ENCODE measurements around the gene MTR.

MTR gene

GRCh38 chr1:236795035-236795756 lies at the start of gene MTR:
Gene MTR, plus strand, starts transcription at chr1:236795292. Its CDS starts 412 bp downstream, at chr1:236795704.
- peak; percentile 98 for DNase-seq

DNA sequence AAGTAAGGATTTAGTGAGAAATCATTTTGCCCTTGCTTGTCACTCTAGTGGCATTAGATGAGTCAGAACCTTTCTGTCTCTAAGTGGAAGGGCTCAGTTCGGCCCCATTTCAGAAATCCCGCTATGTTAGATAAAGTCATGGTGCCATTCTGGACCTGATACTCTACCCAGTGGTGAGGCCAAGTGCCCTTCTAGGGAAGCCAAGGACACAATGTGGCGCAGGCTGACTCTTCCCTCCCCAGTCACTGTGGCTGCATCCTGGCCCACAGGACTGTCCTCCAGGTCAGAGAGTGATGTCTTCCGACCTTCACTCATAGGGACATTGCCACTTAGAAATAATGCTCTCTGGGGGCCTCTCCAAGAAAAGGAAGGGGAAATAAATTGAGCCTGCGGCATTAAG lies 48.3 kb upstream of the MTR start:
- DNase-seq: no peak

DNA sequence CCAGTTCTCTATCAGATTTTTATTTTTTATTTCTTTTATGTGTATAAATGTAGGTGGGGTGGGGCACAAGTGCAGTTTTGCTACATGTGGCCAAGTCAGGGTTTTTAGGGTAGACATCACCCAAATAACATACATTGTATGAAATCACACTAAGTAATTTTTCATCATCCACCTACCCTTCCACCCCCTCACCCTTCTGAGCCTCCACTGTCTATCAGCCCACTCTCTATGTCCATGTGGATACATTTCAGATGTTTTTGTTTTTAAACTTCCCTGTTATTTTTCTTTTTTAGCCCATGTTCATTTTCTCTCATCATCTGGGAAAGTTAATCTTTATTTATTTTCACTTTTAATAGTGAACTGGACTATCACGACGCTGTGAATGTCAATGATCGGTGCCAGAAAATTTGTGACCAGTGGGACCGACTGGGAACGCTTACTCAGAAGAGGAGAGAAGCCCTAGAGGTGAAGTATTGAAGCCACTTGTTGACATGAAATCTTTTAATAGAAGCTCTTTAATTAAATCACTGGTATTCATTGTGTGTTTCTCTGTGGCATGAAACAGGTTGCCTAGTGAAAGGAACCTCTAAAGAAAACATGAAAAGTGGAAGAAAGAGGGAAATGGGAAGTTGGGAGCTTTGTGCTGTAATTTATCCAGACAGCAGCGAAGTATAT lies 47.6 kb upstream of the MTR start:
- DNase-seq: no peak

- no peak for DNase-seq
Observed at GRCh38 chr1:236748268-236748870, 46.7 kb upstream of the MTR start.

- no peak for DNase-seq
Observed at GRCh38 chr1:236750928-236751327, 44.2 kb upstream of the MTR start.

DNA sequence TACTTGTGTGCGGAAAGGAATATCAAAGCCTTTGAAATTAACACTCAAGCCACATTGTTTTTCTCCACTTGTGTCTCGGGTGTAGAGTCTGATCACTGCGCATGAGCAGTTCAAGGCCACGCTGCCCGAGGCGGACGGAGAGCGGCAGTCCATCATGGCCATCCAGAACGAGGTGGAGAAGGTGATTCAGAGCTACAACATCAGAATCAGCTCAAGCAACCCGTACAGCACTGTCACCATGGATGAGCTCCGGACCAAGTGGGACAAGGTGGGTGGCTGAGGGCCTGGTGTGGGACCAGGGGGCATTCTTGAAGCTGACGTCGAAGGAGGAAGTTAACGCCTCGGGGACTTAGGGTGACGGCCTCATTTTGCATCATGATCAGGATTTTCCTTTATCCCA lies 43.7 kb upstream of the MTR start:
- no peak for DNase-seq

- DNase-seq: no peak
Observed at GRCh38 chr1:236751935-236752334, 43.2 kb upstream of the MTR start.

DNA sequence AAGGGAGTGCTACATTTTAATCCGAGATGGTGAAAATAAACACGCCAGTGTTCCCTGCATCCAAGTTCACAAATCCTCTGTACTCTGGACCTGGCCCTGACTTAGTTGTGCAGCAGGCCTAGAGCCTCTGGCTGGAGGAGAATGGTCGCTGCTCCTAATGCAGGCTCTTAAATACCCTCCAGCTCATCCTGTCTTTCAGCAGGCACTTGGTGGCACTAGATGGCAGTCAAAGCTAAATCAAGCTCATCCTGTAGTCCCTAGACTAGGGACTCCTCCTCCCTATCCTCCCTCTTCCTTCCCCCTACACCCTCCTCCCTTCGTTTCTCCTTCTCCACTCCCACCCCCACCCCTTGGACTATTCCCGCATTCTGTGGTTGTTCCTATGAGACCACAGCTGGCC lies 41.6 kb upstream of the MTR start:
- no peak for DNase-seq

DNA sequence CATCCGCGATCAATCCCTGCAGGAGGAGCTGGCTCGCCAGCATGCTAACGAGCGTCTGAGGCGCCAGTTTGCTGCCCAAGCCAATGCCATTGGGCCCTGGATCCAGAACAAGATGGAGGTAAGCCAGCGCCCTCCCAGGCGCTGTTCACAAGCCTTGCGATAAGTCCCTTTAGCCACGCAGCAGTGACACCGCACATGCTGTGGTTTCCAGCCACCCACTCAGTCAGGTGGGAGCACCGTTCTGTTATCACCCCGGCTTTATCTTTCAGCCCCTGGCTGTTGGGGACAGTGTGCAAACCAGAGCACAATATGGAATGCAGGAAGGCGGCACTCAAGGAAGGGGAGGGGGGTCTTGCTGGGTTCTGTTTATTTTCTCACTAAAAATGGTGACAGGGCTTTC lies 41.1 kb upstream of the MTR start:
- DNase-seq: no peak

DNA sequence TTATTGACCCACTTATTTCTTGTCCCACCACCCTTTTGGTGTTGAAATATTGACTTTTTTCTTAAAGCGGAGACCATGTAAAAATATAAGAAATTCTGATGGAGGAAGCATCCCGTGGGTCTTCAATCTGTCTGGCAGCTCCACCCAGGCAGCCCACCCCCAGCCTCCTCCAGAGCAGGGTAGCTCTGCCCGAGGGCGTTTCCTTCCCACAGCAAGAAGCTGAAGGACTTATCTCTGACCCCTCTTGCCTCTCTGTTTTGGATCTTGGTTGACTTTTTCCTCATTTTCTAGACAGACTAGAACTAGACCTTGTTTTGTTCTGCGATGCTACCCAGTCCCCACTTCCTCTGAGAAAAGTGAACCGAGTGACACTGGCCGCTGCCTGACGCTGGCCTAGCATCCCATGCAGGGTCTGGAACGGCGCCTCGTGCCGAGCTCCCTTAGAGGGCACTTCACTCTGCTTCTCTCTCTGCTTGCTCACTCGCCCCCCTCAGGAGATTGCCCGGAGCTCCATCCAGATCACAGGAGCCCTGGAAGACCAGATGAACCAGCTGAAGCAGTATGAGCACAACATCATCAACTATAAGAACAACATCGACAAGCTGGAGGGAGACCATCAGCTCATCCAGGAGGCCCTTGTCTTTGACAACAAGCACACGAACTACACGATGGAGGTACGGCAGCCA lies 40.4 kb upstream of the MTR start:
- DNase-seq: no peak

DNA sequence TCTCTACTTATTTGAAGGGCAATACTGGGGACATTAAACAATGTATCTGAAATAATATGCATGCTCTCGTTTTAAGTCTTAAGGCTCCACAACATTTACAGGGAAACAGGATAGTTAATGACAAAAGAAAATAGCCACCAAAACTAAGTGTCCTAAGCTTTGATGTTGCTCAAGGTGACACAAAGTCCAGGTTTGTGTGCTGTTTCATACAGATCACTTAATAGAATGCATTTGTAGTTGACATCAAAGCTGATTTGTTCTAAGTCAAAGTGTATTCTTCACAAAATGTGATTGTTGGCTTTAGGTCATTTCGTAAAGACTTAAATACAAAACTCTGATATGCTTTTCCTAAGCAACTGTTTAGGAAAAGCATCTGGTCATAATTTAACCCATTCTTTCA lies 37.5 kb upstream of the MTR start:
- no peak for DNase-seq

DNA sequence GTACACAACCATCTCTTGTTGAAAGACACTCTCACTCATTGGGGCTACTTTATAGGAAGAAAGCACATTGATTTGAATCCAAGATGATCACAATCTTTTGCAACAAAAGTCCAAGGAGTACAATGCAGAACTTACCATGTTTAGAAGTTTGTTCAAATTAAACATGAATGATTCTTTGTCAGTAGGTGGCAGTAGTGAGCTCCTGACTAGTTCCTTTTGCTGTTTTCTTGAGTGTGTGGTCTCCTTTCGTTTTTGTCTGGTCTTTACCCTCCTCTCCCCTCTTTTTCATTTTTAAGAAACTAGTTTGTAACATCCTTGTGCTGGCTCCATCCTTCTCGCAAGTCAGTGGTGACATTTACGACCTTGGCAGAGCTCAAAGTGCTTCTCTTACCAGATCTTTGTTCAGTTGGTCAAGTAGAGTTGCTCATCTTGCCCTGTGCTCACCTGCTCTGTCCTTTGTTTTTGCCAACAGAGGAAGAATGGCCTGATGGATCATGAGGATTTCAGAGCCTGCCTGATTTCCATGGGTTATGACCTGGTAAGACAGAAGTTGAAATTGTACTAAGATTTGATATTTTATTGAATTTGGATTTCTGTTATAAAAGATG lies 35.7 kb upstream of the MTR start:
- DNase-seq: peak; percentile 39

GRCh38 chr1:236760480-236760879 lies 34.6 kb upstream of the MTR start:
- DNase-seq: no peak

GRCh38 chr1:236760986-236761385 lies 34.1 kb upstream of the MTR start:
- DNase-seq: no peak

DNA sequence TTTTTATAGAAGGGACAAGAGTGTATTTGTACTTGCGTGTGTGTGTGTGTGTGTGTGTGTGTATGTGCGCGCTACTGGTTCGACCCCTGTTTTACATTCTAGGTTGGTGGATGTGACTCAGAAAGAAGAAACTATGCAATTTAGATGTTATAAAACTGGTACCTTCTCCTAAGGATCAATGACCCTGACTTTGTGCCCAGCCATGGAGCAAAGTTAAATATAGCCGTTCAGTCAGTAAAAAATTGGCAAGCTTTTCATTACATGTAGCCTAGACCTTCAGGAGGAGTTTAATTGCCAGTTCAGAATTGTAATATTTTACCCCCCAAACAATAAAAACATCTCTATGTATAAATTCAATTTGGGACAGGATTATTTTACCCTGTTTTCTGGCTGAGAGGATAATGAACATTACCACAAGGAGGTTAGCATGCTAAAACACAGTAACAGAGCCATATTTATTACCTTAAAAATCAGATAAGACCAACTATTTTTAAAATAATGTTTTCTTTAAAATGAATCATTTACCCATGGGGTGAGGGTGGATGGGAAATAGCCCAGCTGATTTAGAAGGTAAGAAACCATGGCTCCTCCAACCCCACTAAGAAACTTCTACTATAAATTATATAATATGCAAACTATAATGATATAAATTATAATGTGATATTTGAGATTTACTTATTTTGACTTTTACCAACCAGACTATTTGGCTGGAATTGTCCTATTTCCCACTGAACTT lies 33.5 kb upstream of the MTR start:
- DNase-seq: no peak

DNA sequence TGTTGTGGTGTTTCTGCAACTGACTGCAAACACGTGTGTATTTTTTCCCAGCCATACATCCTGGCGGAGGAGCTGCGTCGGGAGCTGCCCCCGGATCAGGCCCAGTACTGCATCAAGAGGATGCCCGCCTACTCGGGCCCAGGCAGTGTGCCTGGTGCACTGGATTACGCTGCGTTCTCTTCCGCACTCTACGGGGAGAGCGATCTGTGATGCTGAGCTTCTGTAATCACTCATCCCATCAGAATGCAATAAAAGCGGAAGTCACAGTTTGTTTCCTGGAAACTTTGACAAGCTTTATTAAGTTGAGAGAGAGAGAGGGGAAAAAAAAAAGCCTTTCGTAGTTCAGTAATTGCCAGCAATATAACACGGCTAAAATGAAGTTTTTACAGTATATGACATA lies 32.7 kb upstream of the MTR start:
- DNase-seq: peak; percentile 48

- no peak for DNase-seq
Observed at GRCh38 chr1:236765831-236766230, 29.3 kb upstream of the MTR start.

- DNase-seq: no peak
Observed at GRCh38 chr1:236766506-236766905, 28.6 kb upstream of the MTR start.

DNA sequence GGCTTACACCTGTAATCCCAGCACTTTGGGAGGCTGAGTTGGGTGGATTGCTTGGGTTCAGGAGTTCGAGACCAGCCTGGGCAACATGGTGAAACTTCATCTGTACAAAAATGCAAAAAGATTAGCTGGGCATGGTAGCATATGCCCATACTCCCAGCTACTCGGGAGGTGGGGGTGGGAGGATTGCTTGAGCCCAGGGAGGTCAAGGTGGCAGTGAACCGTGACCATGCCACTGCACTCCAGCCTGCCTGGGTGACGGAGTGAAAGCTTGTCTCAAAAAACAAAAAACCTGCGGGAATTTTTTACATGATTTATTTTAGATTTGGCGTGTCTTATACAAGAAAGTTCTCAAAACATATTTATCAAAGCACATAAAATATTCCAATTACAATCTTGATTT lies 27.8 kb upstream of the MTR start:
- no peak for DNase-seq

DNA sequence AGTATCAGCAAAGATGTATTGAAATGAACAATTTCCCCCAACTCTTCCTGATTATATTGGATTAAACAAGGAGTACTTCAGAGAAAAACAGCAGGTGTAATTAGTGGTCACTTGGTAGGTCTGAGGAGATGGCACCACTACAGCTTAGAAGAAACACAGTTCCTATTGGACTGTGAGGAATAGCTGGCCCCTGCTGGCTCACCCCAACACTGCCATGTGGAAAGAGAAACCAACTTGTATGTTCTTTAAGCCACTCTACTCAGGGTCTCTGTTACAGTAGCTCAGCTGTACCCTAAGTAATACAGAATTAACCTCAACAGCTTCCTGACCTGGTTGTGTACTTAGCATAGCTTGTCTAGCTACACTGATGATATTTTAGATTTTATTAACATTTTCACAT lies 26.5 kb upstream of the MTR start:
- DNase-seq: no peak

GRCh38 chr1:236773919-236774318 lies 21.2 kb upstream of the MTR start:
- no peak for DNase-seq

GRCh38 chr1:236774926-236775325 lies 20.2 kb upstream of the MTR start:
- DNase-seq: no peak

- DNase-seq: no peak
Observed at GRCh38 chr1:236779312-236779711, 15.8 kb upstream of the MTR start.

Data from fibroblast of skin of right quadriceps (primary cell).